Osteoblast (primary cell): ENCODE measurements around the gene SEMA5B. TPM values are rescaled to one million over a fixed set of nuclear protein-coding genes. Genes with fewer than 3 reads are reported as not detected.

Experiments
- DNase-seq: peaks from one replicate; pipeline ENCODE4 v3.0.0; 2011; ENCODE audit warnings: low spot score, mixed read lengths; ENCODE audit not compliant: insufficient read length; ENCODE audit errors: missing footprints
- H2AFZ ChIP-seq: 2 replicates; pipeline ENCODE4 v1.6.0; 2011; ENCODE audit warnings: mild to moderate bottlenecking, low read length
- H3K27ac ChIP-seq: 2 replicates; pipeline ENCODE4 v1.5.1; 2011; ENCODE audit warnings: mild to moderate bottlenecking, low read depth, low read length, moderate library complexity
- H3K27me3 ChIP-seq: 2 replicates; pipeline ENCODE4 v1.6.0; 2012; ENCODE audit warnings: mild to moderate bottlenecking, control low read depth, inconsistent platforms, low read length, moderate library complexity; ENCODE audit not compliant: insufficient read depth
- H3K36me3 ChIP-seq: 2 replicates; pipeline ENCODE4 v1.5.1; 2011; ENCODE audit warnings: mild to moderate bottlenecking, low read length, control low read depth, moderate library complexity; ENCODE audit not compliant: insufficient read depth
- H3K4me1 ChIP-seq: 2 replicates; pipeline ENCODE4 v1.5.1; 2011; ENCODE audit warnings: mild to moderate bottlenecking, low read length, control low read depth, moderate library complexity; ENCODE audit not compliant: insufficient read depth
- H3K4me2 ChIP-seq: 2 replicates; pipeline ENCODE4 v1.6.0; 2011; ENCODE audit warnings: mild to moderate bottlenecking, low read length; ENCODE audit not compliant: insufficient read depth
- H3K4me3 ChIP-seq: fragments of 200-600 bp; sonication (generic); 3 replicates; pipeline ENCODE4 v1.5.1; 2012; ENCODE audit warnings: mild to moderate bottlenecking, low read length, inconsistent platforms; ENCODE audit not compliant: insufficient read depth
- H3K79me2 ChIP-seq: 2 replicates; pipeline ENCODE4 v1.6.0; 2012; ENCODE audit warnings: mild to moderate bottlenecking, low read length, control low read depth, inconsistent platforms; ENCODE audit not compliant: insufficient read depth
- H3K9me3 ChIP-seq: 2 replicates; pipeline ENCODE4 v1.5.1; 2011; ENCODE audit warnings: low read depth, low read length, control low read depth
- H4K20me1 ChIP-seq: 2 replicates; pipeline ENCODE4 v1.6.0; 2012; ENCODE audit warnings: mild to moderate bottlenecking, low read length, control low read depth; ENCODE audit not compliant: insufficient read depth
- CTCF ChIP-seq: IDR thresholded peaks from 2 replicates; pipeline ENCODE4 v1.5.1; 2011; ENCODE audit warnings: mild to moderate bottlenecking, low read depth, low read length, moderate library complexity; ENCODE audit errors: extremely low read depth
- total RNA-seq: library from RNA; depleted of rRNA; stranded (reverse); fragments of >200 nt; gene quantifications from 2 replicates; pipeline ENCODE4 v1.2.3, GENCODE V29; 2012

The SEMA5B gene
- total RNA-seq, 1 donor = not detected

- H4K20me1 ChIP-seq = no peaks in the 10 kb centered on the region
- peaks cover 93% of the 10 kb centered on the region for H3K27me3 ChIP-seq
- no peak for DNase-seq
- H3K4me1 ChIP-seq = no peaks in the 10 kb centered on the region
- no peak for TF ChIP-seq CTCF
- H3K4me2 ChIP-seq = no peak overlapping the region
- H3K4me3 ChIP-seq = no peak overlapping the region
- H2AFZ ChIP-seq = no peak overlapping the region
- H3K79me2 ChIP-seq = no peaks in the 10 kb centered on the region
- H3K9me3 ChIP-seq = no peaks in the 10 kb centered on the region
- no peaks in the 10 kb centered on the region for H3K36me3 ChIP-seq
- H3K27ac ChIP-seq = no peak overlapping the region
Observed at GRCh38 chr3:123019591-123019990, 8.0 kb downstream of the SEMA5B start.

- no peak overlapping the region for H3K27ac ChIP-seq
- peaks cover 93% of the 10 kb centered on the region for H3K27me3 ChIP-seq
- no peaks in the 10 kb centered on the region for H3K79me2 ChIP-seq
- no peaks in the 10 kb centered on the region for H4K20me1 ChIP-seq
- no peak overlapping the region for H3K4me3 ChIP-seq
- no peak for TF ChIP-seq CTCF
- H3K4me2 ChIP-seq = no peak overlapping the region
- no peak for DNase-seq
- H3K9me3 ChIP-seq = no peaks in the 10 kb centered on the region
- no peaks in the 10 kb centered on the region for H3K4me1 ChIP-seq
- no peak overlapping the region for H2AFZ ChIP-seq
- no peaks in the 10 kb centered on the region for H3K36me3 ChIP-seq
Observed at GRCh38 chr3:123019161-123019560, 8.4 kb downstream of the SEMA5B start.

- Histone ChIP-seq H3K4me3 (no peak overlapping the region), H3K79me2 (no peaks in the 10 kb centered on the region), H3K4me1 (no peaks in the 10 kb centered on the region), H3K36me3 (no peaks in the 10 kb centered on the region), H3K9me3 (no peaks in the 10 kb centered on the region), H2AFZ (no peak overlapping the region), H3K27me3 (peaks cover 93% of the 10 kb centered on the region), H4K20me1 (no peaks in the 10 kb centered on the region), H3K4me2 (no peak overlapping the region), H3K27ac (no peak overlapping the region)
- no peak for TF ChIP-seq CTCF
- no peak for DNase-seq
Observed at GRCh38 chr3:123018683-123019082, 8.9 kb downstream of the SEMA5B start.

- Histone ChIP-seq H4K20me1 (no peaks in the 10 kb centered on the region), H3K79me2 (no peaks in the 10 kb centered on the region), H3K4me1 (no peaks in the 10 kb centered on the region), H3K4me3 (no peak overlapping the region), H2AFZ (no peak overlapping the region), H3K4me2 (no peak overlapping the region), H3K27ac (no peak overlapping the region), H3K36me3 (no peaks in the 10 kb centered on the region), H3K9me3 (no peaks in the 10 kb centered on the region), H3K27me3 (peaks cover 83% of the 10 kb centered on the region)
- no peak for TF ChIP-seq CTCF
- DNase-seq = no peak
Observed at GRCh38 chr3:123015596-123015995, 12.0 kb downstream of the SEMA5B start.
